H1 (cell line): ENCODE measurements around the gene SPAAR. TPM values are rescaled to one million over a fixed set of nuclear protein-coding genes. Genes with fewer than 3 reads are reported as not detected.

ENCODE experiments used
- JUN ChIP-seq: IDR thresholded peaks from 2 replicates; pipeline ENCODE4 v1.6.1; 2011; ENCODE audit warnings: low read depth, mild to moderate bottlenecking, improper control_type of control experiment, low read length
- RFX5 ChIP-seq: IDR thresholded peaks from 2 replicates; pipeline ENCODE4 v1.6.1; 2011; ENCODE audit warnings: low read depth, low read length, improper control_type of control experiment, borderline replicate concordance
- SP1 ChIP-seq: IDR thresholded peaks from 2 replicates; pipeline ENCODE4 v1.6.1; 2011; ENCODE audit warnings: low read depth, low read length
- polyA plus RNA-seq, 7 experiments: library from polyadenylated mRNA; depleted of rRNA in 3 of 7; stranded (reverse) in 5 of 7; unstranded in 2 of 7; fragments of >200 nt in 5 of 7; fragments of 200-250 nt in 2 of 7; gene quantifications; 1 replicate in 5 of 7; 2 replicates in 1 of 7; 4 replicates in 1 of 7; pipeline versions ENCODE4 v1.2.1 to v1.2.3, GENCODE V29; 2011 to 2013; ENCODE audit warnings: missing spikeins in 2 of 7, mixed read lengths in 2 of 7
- total RNA-seq: library from RNA; stranded (reverse); fragmentation: NEBNext Ultra II Directional; extraction: Animal tissue kit (Norgen Biotek cat#: 25700); gene quantifications from 2 replicates; pipeline ENCODE4 v1.2.1, GENCODE V29; 2021
- TF ChIP-seq, protein P1 (sequence below): IDR thresholded peaks from 2 replicates; pipeline ENCODE4 v1.6.1; 2012; ENCODE audit warnings: low read length, inconsistent platforms

Gene SPAAR
- total and polyA plus RNA-seq, 2 of the 8 experiments (the other 6 are each of a cell fraction or from before 2014, with no cell fraction given), result 0.27 TPM; not detected in 1

DNA sequence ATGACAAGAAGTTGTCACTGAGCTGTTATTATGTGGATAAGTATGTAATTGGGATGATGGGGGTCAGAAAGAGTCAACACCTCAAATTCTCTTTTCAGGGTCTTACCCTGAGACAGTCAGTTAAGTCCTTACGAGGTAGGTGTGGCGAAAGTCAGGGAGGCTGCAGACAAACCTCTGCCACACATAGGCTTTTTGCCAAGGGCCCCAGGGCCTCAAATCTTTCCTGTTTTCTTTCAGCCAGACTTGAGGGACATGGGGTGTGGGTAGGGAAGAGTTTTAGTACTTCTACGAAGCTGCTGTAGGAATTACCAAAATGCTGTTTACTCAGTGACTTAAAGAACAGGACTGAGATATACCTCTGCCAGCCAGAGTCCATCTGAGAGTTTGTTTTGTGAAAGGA is 34.9 kb downstream of the SPAAR start (continued):
- TF ChIP-seq SP1 (no peak), JUN (no peak), RFX5 (no peak)
- TF ChIP-seq, protein P1, sequence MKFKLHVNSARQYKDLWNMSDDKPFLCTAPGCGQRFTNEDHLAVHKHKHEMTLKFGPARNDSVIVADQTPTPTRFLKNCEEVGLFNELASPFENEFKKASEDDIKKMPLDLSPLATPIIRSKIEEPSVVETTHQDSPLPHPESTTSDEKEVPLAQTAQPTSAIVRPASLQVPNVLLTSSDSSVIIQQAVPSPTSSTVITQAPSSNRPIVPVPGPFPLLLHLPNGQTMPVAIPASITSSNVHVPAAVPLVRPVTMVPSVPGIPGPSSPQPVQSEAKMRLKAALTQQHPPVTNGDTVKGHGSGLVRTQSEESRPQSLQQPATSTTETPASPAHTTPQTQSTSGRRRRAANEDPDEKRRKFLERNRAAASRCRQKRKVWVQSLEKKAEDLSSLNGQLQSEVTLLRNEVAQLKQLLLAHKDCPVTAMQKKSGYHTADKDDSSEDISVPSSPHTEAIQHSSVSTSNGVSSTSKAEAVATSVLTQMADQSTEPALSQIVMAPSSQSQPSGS, result no peak
- TF ChIP-seq, all 59 proteins: peak for 0
